ENCODE measurements around the gene LRP5.

LRP5 gene

DNA sequence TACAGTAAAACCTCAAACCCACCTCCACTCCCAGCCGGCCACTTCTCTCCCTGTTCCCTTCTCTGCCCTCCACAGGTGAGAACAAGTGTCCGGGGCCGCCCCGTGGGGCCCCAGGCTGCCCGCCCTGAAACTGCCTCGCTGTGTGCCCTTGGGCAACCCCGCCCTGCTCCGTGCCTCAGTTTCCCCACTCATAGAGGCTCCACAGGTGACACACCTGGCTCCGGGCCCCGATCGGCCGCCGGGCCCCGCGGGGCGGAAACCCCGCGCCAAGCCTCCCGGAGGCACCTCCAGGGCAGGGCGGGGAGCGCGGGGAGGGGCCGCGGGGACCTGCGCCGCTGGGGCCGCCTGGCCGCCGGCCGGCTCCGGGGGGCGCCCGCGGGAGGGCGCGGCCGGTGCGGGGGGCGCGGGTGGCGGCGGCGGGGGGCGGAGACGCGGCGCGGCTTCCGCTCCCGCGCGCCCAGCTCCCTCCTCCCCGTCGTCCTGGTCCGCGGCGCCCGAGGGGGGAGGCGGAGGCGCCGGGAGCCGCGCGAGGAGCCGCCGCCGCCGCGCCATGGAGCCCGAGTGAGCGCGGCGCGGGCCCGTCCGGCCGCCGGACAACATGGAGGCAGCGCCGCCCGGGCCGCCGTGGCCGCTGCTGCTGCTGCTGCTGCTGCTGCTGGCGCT lies at the start of gene LRP5:
Gene LRP5 (plus strand): TSS at position 475 of the 663 bp plus-strand sequence. CDS start 124 bp downstream, at position 599.
- no peak for DNase-seq (ENCODE audit: low read depth)

- no peak for DNase-seq (ENCODE audit: low read depth)
Measured at GRCh38 chr11:68263444-68264035, 48.9 kb upstream of the LRP5 start.

DNA sequence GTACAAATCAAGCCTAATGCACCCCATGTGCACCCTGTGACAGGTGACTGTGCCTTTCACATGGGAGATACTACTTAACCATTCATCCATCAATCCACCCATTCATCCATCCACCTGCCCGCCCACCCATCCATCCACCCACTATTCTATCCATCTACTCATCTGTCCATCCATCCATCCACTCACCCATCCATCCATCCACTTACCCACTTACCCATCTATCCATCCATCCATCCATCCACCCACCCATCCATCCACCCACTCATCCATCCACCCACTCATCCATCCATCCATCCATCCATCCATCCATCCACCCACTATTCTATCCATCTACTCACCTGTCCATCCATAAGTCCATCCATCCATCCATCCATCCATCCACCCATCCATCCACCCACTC lies 48.1 kb upstream of the LRP5 start:
- no peak for DNase-seq (ENCODE audit: low read depth)

DNA sequence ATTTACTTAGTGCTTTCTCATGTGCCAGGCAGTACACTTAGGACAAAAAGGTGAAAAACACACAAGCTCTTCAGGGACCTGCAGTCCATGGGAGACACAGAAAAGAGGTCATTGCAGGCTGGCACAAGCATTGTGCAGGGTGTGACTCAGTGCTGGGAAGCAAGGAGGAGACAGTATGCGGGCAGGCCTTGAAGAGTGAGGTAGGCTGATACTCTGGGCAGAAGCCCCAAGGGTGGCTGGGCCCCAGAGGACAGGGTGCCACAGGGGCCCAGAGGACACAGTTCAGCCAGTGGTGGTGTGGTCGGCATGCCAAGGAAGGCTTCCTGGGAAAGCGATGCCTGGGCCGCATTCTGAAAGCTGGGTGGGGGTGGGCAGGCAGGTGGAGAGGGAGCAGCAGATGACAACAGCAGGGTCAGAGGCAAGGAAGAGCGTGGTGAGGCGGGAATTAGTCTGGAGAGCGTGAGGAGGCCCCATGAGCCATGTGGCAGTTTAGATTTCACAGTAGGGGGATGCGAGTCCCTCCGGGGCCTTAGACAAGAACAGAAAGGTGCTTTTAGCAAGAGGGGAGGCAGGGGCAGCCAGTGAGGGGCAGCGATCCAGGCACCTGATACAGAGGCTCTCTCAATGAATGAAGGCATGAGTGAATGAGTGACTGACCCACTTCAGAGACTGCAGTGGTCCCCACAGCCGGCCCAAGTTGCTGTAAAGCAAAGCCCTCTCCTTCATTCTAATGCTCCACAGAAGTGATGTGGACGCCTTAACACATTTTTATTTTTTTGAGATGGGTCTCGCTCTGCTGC lies 47.5 kb upstream of the LRP5 start:
- DNase-seq (ENCODE audit: low read depth), result no peak

DNA sequence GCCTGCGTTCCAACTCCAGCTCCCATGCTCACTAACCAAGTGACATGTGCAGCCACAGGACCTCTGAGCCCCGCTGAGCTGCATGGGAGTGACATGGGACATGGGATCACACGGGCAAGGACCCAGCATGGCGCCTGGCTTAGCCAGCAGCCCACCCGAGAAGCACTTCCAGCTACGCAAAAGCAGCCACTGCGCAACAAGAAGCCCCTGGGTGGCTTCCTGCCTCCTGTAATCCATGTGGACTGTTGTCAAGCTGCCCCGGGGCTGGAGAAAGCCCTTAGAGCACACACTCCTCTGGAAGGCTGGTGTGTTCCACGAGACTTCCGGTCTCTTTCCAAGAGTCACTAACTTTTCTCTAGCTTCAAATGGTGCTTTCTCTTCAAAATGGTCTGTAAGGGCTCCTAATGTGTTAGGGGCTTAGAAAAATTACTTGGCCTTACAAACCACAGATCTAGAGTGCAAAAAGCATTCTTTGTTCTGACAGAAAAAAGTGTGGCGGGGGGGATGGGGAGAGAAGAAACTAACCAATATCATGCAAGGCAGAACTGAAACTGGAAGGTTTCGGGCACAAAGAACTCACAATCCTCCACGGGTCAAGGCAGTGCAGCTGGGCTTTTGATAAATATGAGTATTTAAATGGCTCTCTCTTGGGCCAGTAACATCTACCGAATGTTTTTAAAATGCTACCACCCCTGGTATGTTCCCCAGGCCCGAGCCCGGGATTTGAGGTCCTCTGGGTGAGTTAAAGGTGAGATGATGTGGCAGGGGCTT lies 46.1 kb upstream of the LRP5 start:
- no peak for DNase-seq (ENCODE audit: low read depth)

DNA sequence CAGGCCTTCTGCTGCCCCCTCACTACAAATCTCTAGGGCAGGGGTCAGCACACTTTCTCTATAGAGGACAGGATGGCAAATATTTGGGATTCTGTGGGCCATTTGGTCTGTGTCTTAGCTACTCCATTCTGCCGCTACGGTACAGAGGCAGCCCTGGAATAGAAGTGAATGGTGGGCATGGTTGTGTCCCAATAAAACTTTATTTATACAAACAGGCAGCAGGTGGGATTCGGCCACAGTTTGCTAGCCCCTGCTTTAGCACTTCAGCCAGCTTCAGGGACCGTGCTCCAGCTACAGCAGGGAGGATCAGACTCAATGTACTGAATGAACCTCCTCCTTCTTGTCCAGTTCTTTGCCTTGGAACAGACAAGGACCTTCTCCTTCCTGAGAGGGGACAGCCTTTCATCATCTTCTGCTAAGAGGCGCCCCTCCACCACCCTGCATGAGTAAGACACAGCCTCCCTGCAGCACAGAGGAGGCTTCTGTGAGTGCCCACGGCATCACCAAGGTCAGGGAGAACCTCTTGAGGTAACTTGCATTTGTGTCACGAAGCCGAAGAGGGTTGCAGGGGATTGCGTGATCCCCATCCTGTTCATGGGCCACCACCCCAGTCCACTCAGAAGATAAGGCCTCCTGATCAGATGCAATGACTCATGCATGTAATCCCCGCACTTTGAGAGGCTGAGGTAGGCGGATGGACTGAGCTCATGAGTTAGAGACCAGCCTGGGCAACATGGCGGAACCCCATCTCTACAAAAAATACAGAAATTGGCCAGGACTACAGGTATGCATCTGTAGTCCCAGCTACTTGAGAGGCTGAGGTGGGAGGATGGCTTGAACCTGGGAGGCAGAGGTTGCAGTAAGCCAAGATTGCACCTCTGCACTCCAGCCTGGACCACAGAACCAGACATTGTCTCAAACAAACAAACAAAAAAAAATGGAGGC lies 45.2 kb upstream of the LRP5 start:
- no peak for DNase-seq (ENCODE audit: low read depth)

DNA sequence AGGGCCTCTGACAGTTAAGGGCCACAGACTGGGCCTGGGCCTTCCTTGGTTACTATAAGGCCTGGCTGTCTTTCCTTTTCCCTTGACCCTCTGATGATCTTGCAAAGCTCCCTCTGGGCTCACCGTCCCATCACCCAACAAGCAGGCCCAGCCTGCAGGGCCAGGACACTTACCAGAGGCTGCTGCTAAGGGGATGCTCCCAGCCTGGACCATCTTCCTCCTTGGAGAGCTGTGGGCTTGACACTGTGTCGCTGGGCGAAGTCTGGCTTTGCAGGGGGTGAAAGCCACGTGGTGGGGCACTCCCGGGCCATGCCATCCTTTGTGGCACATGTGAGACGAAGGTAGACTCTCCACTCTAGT lies 44.5 kb upstream of the LRP5 start:
- DNase-seq (ENCODE audit: low read depth), result no peak

- DNase-seq (ENCODE audit: low read depth), result no peak
Measured at GRCh38 chr11:68269414-68270081, 42.8 kb upstream of the LRP5 start.

- DNase-seq (ENCODE audit: low read depth), result no peak
Measured at GRCh38 chr11:68270196-68271022, 42.0 kb upstream of the LRP5 start.

DNA sequence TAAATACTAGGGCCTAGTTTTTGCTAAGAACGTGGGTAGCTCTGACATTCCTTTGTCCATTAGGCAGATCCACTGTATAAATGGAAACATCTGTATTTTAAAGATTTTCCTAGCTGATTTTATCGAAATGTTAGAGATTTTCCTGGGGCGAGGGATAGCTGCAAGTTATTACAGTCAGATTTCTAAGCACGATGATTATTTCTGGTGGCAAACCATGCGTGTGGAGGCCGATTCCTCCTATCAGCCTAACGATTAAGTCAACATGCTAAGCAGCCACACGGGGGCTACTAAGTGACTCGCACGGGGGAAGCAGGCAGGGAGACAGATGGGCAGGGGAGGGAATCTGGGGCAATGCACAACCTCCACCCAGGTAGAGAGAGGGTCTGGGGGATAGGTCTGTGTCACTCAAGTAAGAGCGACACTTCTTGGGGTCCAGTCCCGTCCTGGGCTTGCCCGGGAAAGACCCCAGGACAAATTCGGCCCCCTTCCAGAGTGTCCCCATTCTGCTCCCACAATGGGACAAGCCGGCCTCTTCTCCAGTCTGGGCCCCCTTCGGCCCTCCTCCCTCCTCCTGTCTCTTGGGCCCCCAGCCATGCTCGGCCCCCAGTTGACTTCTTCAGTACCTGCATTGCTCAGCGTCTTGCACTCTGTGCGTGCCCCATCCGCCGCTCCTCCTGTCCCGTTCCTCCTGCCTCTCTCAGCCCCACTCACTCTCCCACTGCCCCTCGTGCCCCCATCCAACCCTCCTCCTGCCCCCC lies 41.2 kb upstream of the LRP5 start:
- DNase-seq (ENCODE audit: low read depth), result peak; percentile 42

- DNase-seq (ENCODE audit: low read depth), result peak; percentile 93
Measured at GRCh38 chr11:68271781-68272608, 40.4 kb upstream of the LRP5 start, which contains the start of gene C11orf24. Gene C11orf24, minus strand, starts transcription at chr11:68271973. Its CDS starts 8,206 bp downstream, at chr11:68263767.

DNA sequence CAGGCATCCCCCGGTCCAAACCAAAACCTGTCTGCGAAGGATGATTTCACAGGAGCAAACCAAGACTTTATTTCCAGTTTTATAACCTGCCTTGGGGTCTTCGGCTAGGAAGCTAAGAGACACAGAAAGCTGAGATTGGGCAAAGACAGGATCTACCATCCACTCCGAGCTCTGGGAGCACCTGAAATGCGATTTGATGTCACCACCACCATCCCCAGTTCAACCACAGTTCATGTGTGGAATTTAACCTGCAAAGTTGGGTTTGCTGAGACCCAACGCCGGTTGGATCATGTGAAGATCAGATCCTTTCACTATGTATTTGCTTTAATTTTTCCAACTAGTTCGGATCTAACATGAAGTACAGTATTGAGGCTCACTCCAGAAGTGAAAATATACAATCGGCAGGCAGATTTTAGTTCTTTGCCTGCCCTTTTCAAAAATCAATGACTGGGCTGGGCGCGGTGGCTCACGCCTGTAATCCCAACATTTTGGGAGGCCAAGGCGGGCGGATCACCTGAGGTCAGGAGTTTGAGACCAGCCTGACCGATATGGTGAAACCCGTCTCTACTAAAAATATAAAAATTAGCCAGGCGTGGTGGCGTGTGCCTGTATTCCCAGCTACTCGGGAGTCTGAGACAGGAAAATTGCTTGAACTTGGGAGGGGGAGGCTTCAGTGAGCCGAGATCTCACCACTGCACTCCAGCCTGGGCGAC lies 39.2 kb upstream of the LRP5 start:
- DNase-seq (ENCODE audit: low read depth), result no peak

- no peak for DNase-seq (ENCODE audit: low read depth)
Measured at GRCh38 chr11:68274306-68274705, 38.1 kb upstream of the LRP5 start.

GRCh38 chr11:68275721-68276507 lies 36.5 kb upstream of the LRP5 start:
- DNase-seq (ENCODE audit: low read depth), result no peak

DNA sequence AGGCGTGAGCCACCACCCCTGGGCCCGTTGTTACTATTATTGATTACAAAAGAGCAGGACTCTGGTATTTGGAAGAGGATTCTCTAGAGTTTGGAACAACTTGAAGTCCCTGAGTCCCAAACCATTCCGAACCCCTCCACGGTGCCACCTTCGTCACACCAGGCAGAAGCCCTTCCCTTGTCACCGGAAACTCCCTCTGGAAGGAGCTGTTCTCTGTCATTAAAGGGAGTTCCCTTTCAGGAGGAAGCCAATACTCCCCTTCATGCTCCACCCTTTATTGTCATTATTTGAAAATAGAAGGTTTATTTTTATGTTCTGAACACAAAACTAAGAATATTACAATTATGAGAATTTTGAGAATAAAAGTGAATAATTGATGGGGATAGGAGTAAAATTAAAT lies 35.5 kb upstream of the LRP5 start:
- no peak for DNase-seq (ENCODE audit: low read depth)

DNA sequence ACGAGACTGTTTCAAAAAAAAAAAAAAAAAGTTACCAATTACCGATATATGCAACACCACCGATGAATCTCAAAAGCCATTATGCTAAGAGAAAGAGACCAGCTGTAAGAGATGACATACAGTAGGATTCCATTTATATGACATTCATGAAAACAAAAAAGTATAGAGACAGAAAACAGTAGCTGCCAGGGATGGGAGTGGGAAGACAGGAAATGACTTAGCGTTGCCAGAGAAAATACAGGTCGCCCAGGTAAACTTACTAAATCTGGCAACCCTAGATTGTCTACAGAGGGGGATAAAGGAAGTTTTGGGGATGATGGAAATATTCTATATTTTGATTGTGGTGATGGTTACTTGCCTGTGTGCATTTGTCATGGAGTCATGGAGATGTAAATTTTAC lies 32.7 kb upstream of the LRP5 start:
- no peak for DNase-seq (ENCODE audit: low read depth)

Data from activated T-cell treated with anti-CD3 and anti-CD28 coated beads for 1 hour (primary cell).